ENCODE data around the gene SLC25A34.

GRCh38 chr1:15739259-15739658 is 3.2 kb downstream of the SLC25A34 start:
- TF ChIP-seq CTCF (IDR thresholded peaks at IDR 0.05 in 2 of 3, conservative IDR thresholded peaks at IDR 0.05 in 1 of 3; ENCODE audit: borderline replicate concordance in 1 of 3, insufficient read depth in 1 of 3, low read depth in 2 of 3, low read length in 2 of 3) (no peak), EZH2 (IDR thresholded peaks at IDR 0.05) (no peak), YY1 (IDR thresholded peaks at IDR 0.05; ENCODE audit: extremely low read depth, insufficient replicate concordance, low read depth, low read length) (no peak), POLR2AphosphoS5 (IDR thresholded peaks at IDR 0.05; ENCODE audit: low read depth, low read length) (no peak)

Data from HCT116 (cell line).